ENCODE results near the gene CSNK1G2.
A peak's percentile ranks its signal among the peaks of the same experiment; 100 is the strongest.

Gene CSNK1G2

DNA sequence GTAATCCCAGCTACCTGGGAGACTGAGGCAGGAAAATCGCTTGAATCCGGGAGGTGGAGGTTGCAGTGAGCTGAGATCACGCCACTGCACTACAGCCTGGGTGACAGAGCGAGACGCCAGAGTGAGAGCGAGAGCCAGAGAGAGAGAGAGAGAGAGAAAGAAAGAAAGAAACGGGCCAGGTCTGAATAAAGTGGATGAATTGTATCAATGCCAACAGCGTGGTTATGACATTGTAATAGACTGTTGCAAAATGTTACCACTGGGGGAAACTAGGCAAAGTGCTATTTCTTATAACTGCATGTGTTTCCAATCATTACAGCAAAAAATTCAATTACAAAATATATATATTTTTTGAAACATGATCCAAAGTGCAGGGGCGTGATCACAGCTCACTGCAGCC, 86.4 kb downstream of the CSNK1G2 start:
- DNase-seq = peak; percentile 88
